ENCODE data around the gene TNFRSF8. TPM values are rescaled to one million over a fixed set of nuclear protein-coding genes. Genes with fewer than 3 reads are reported as not detected.

TNFRSF8 gene
- total and polyA plus RNA-seq, 2 of the 4 experiments (the other 2 are of a cell fraction), result under 0.01 to 0.31 TPM

DNA sequence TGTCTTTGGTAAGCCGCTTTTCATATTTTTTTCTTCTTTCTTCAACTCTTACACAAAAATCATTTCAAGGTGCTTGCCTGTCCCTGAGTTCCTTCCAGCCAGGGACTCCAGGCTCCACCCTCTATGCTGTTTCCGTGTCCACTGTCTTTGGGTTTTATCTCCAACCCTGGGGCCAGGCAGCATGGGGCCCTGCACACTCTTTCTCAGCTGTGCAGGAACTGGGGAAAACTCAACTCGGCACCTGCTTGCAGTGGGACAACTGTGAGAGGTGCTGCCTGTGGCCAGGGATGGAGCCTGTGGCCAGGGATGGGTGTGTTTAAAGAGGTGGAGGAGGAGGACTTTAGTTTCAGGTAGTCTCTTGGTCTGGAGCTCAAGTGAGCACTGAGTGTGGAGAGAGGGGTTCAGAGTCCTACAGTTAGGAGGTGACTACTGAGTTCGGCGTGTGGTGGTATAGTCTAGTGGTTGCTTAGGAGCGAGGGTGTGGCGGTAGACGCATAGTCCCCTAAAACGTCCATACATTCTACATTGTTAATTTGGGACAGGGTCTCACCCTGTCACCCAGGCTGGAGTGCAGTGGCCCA lies 13.4 kb downstream of the TNFRSF8 start:
- Histone ChIP-seq H3K4me3 (ENCODE audit: insufficient read depth, low read depth, low read length) (no peak overlapping the region), H4K5ac (ENCODE audit: low read depth, low read length) (peak overlapping the region; percentile 4; the same call in 1 of the 2 replicates), H3K36me3 (ENCODE audit: control insufficient read depth, insufficient read depth, low read length) (no peaks in the 10 kb centered on the region), H4K20me1 (ENCODE audit: insufficient read depth, low read length) (no peaks in the 10 kb centered on the region), H3K4ac (ENCODE audit: low read depth, low read length) (no peak overlapping the region), H2BK120ac (ENCODE audit: low read depth, low read length) (no peak overlapping the region), H3K9me3 (ENCODE audit: control insufficient read depth, insufficient read depth, low read length) (peaks cover 9% of the 10 kb centered on the region), H2BK20ac (ENCODE audit: low read depth, low read length) (no peak overlapping the region), H3K4me1 (ENCODE audit: control insufficient read depth, insufficient read depth, low read length) (peaks cover 6% of the 10 kb centered on the region), H3K23ac (ENCODE audit: low read depth, low read length) (no peak overlapping the region), H3K9ac (ENCODE audit: low read depth, low read length) (no peak overlapping the region), H2BK15ac (ENCODE audit: low read depth, low read length) (peak overlapping the region; percentile 58; the same call in 1 of the 3 replicates), H3K4me2 (ENCODE audit: low read depth, low read length) (no peak overlapping the region), H3K27ac (ENCODE audit: insufficient read depth, low read length) (no peak overlapping the region), H3K56ac (ENCODE audit: extremely low read depth, insufficient read depth, low read length) (no peak overlapping the region), H2BK5ac (ENCODE audit: low read depth, low read length, poor library complexity, severe bottlenecking) (no peak overlapping the region), H2AFZ (replicated peaks; ENCODE audit: low read length, poor library complexity) (no peak overlapping the region), H2AK5ac (ENCODE audit: low read depth, low read length) (peak overlapping the region; percentile 39; the same call in 1 of the 2 replicates), H3K79me1 (ENCODE audit: low read depth in 1 of 2, low read length in 2 of 2) (no peaks in the 10 kb centered on the region), H4K91ac (ENCODE audit: insufficient read depth, low read depth, low read length) (0 out of 2 replicates have a peak overlapping the region, but pooled peaks have one; percentile 6), H3K14ac (replicated peaks; ENCODE audit: low read depth, low read length) (no peak overlapping the region), H3K27me3 (ENCODE audit: control insufficient read depth, insufficient read depth, low read length) (peaks cover 8% of the 10 kb centered on the region; the same call in 1 of the 2 replicates), H2AK9ac (replicated peaks; ENCODE audit: low read depth, low read length, poor library complexity) (peak overlapping the region; percentile 61), H3K9me1 (ENCODE audit: insufficient read depth, low read length) (0 out of 2 replicates have a peak, but pooled peaks cover 3% of the 10 kb centered on the region), H3K18ac (ENCODE audit: low read depth, low read length) (peak overlapping the region; percentile 68), H4K8ac (ENCODE audit: low read depth in 2 of 2, low read length in 2 of 2) (no peak overlapping the region)
- POLR2A ChIA-PET (ENCODE audit: unreplicated experiment), result no interaction called here
- TF ChIP-seq FOS (IDR thresholded peaks at IDR 0.05; ENCODE audit: low read depth, low read length) (no peak), CHD1 (IDR thresholded peaks at IDR 0.05; ENCODE audit: low read depth, low read length) (no peak), NFE2L2 (IDR thresholded peaks at IDR 0.05; ENCODE audit: low read depth, low read length) (no peak), MAZ (IDR thresholded peaks at IDR 0.05; ENCODE audit: borderline replicate concordance, low read depth, low read length) (no peak), RAD21 (IDR thresholded peaks at IDR 0.05; ENCODE audit: low read length) (no peak), RFX5 (IDR thresholded peaks at IDR 0.05; ENCODE audit: low read depth, low read length) (no peak), RCOR1 (IDR thresholded peaks at IDR 0.05; ENCODE audit: insufficient replicate concordance, low read length) (no peak), MAFK (IDR thresholded peaks at IDR 0.05; ENCODE audit: low read depth, low read length) (no peak), MXI1 (IDR thresholded peaks at IDR 0.05; ENCODE audit: borderline replicate concordance, low read depth, low read length) (no peak), SMC3 (IDR thresholded peaks at IDR 0.05; ENCODE audit: low read depth, low read length) (no peak)
- TF ChIP-seq, protein P1, sequence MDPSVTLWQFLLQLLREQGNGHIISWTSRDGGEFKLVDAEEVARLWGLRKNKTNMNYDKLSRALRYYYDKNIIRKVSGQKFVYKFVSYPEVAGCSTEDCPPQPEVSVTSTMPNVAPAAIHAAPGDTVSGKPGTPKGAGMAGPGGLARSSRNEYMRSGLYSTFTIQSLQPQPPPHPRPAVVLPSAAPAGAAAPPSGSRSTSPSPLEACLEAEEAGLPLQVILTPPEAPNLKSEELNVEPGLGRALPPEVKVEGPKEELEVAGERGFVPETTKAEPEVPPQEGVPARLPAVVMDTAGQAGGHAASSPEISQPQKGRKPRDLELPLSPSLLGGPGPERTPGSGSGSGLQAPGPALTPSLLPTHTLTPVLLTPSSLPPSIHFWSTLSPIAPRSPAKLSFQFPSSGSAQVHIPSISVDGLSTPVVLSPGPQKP (IDR thresholded peaks at IDR 0.05; ENCODE audit: borderline replicate concordance, low read depth, low read length), result no peak
- CTCF ChIA-PET, result no interaction called here
- no TSS peak for BruUV-seq (replicated peaks)
- ATAC-seq (ENCODE audit: low read depth) (no peak), DNase-seq (no peak)
- in situ Hi-C loops (cut with MboI; ENCODE audit: low sequenced_read_pairs), result no loop called here
- intact Hi-C loops (cut with micrococcal nuclease), result no loop called here
- 70 to 100% methylated on average over 1 to 2 of the region's 9 CpGs for WGBS, 2 experiments (ENCODE audit: extremely low coverage in 2 of 2, insufficient read length in 1 of 2)
- dilution Hi-C loops (cut with HindIII; ENCODE audit: low sequenced_read_pairs, unreplicated experiment), result no loop called here

All from IMR-90 (cell line).